ENCODE measurements around the gene CLCN5. TPM values are rescaled to one million over a fixed set of nuclear protein-coding genes. Genes with fewer than 3 reads are reported as not detected.

The CLCN5 gene
- total and polyA plus RNA-seq, 2 experiments from 2014 or later, result 11.0 to 50.6 TPM

DNA sequence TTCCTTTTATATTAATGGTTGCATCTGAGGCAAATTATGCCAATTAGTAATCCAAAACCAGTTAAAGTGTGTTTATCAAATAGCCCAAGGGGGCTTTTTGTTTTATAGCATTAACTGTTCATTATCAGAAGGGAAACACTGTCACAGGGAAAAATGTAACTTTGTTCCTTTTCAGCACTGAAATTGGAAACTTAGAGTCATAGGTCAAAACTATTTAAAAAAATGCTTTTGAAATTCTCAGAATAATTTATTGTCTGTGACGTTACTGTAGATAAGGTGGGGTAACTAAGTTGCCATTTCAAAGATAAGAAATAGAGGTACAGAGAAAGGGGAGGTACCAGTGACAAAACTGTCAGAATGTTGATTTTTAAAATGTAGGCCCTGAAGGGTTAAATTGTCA, 149.1 kb downstream of the CLCN5 start:
- Histone ChIP-seq H3K79me2 (peaks cover 3% of the 10 kb centered on the region), H3K4me2 (peak overlapping the region; percentile 25), H3K27ac (no peak overlapping the region), H3K4me3 (no peak overlapping the region), H4K20me1 (ENCODE audit: insufficient read depth, poor library complexity, severe bottlenecking) (no peaks in the 10 kb centered on the region), H3K4me1 (ENCODE audit: insufficient read depth) (peaks cover 3% of the 10 kb centered on the region), H2AFZ (no peak overlapping the region), H3K36me3 (replicated peaks; ENCODE audit: insufficient read depth, low read depth) (no peaks in the 10 kb centered on the region), H3K27me3 (no peaks in the 10 kb centered on the region), H3K9me2 (replicated peaks; ENCODE audit: insufficient read depth) (no peaks in the 10 kb centered on the region), H3K9me3 (ENCODE audit: low read depth) (no peaks in the 10 kb centered on the region)
- WGBS (ENCODE audit: low lambda C conversion rate, missing lambda C conversion rate), result 40% methylated on average over 1 of the region's 1 CpG
- TF ChIP-seq EZH2phosphoT487 (IDR thresholded peaks at IDR 0.05; ENCODE audit: low read depth, severe bottlenecking, unreplicated experiment) (no peak), EZH2 (IDR thresholded peaks at IDR 0.05; ENCODE audit: borderline replicate concordance) (no peak)
- TF ChIP-seq, protein P1, sequence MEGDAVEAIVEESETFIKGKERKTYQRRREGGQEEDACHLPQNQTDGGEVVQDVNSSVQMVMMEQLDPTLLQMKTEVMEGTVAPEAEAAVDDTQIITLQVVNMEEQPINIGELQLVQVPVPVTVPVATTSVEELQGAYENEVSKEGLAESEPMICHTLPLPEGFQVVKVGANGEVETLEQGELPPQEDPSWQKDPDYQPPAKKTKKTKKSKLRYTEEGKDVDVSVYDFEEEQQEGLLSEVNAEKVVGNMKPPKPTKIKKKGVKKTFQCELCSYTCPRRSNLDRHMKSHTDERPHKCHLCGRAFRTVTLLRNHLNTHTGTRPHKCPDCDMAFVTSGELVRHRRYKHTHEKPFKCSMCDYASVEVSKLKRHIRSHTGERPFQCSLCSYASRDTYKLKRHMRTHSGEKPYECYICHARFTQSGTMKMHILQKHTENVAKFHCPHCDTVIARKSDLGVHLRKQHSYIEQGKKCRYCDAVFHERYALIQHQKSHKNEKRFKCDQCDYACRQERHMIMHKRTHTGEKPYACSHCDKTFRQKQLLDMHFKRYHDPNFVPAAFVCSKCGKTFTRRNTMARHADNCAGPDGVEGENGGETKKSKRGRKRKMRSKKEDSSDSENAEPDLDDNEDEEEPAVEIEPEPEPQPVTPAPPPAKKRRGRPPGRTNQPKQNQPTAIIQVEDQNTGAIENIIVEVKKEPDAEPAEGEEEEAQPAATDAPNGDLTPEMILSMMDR (IDR thresholded peaks at IDR 0.05; ENCODE audit: poor library complexity), result no peak
- no peak for DNase-seq (ENCODE audit: low spot score)

- WGBS (ENCODE audit: low lambda C conversion rate, missing lambda C conversion rate), result 96% methylated on average over 1 of the region's 1 CpG
Observed at GRCh38 chrX:50072110-50072509, 149.7 kb downstream of the CLCN5 start.

DNA sequence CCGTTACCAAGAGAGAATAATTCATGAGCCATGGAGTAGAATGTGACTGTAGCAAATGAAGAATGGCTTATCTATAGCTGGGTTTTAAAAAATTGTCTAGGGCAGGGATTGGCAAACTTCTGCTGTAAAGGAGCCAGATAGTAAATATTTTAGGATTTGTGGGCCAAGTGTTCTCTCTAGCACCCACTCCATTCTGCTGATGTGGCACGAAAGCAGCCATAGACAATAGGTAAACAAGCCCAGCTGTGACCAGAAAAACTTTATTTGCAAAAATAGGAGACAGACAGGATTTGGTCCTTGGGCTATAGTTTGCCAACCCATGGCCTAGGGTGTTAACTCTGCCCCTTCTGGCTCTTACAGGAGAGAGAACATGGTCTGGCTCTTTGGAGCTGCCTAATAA, 151.2 kb downstream of the CLCN5 start:
- Histone ChIP-seq H2AFZ (no peak overlapping the region), H3K36me3 (replicated peaks; ENCODE audit: insufficient read depth, low read depth) (no peaks in the 10 kb centered on the region), H3K9me2 (replicated peaks; ENCODE audit: insufficient read depth) (no peaks in the 10 kb centered on the region), H3K9me3 (ENCODE audit: low read depth) (no peaks in the 10 kb centered on the region), H4K20me1 (ENCODE audit: insufficient read depth, poor library complexity, severe bottlenecking) (no peaks in the 10 kb centered on the region), H3K4me3 (no peak overlapping the region), H3K4me2 (no peak overlapping the region), H3K27me3 (no peaks in the 10 kb centered on the region), H3K79me2 (peaks cover 3% of the 10 kb centered on the region), H3K4me1 (ENCODE audit: insufficient read depth) (peaks cover 2% of the 10 kb centered on the region), H3K27ac (no peak overlapping the region)
- no peak for TF ChIP-seq EZH2phosphoT487 (IDR thresholded peaks at IDR 0.05; ENCODE audit: low read depth, severe bottlenecking, unreplicated experiment)
- no peak for TF ChIP-seq EZH2 (IDR thresholded peaks at IDR 0.05; ENCODE audit: borderline replicate concordance)
- TF ChIP-seq, protein P1 (IDR thresholded peaks at IDR 0.05; ENCODE audit: poor library complexity), result no peak
- no peak for DNase-seq (ENCODE audit: low spot score)
- 67% methylated on average over 2 of the region's 2 CpGs for WGBS (ENCODE audit: low lambda C conversion rate, missing lambda C conversion rate)

More at GRCh38 chrX:50072110-50072509, 149.7 kb downstream of the CLCN5 start:
- Histone ChIP-seq H4K20me1 (ENCODE audit: insufficient read depth, poor library complexity, severe bottlenecking) (no peaks in the 10 kb centered on the region), H3K36me3 (replicated peaks; ENCODE audit: insufficient read depth, low read depth) (no peaks in the 10 kb centered on the region), H2AFZ (no peak overlapping the region), H3K27me3 (no peaks in the 10 kb centered on the region), H3K27ac (no peak overlapping the region), H3K9me2 (replicated peaks; ENCODE audit: insufficient read depth) (no peaks in the 10 kb centered on the region), H3K9me3 (ENCODE audit: low read depth) (no peaks in the 10 kb centered on the region), H3K4me1 (ENCODE audit: insufficient read depth) (peaks cover 3% of the 10 kb centered on the region), H3K4me2 (no peak overlapping the region), H3K4me3 (no peak overlapping the region), H3K79me2 (peaks cover 3% of the 10 kb centered on the region)
- no peak for TF ChIP-seq EZH2 (IDR thresholded peaks at IDR 0.05; ENCODE audit: borderline replicate concordance)
- TF ChIP-seq EZH2phosphoT487 (IDR thresholded peaks at IDR 0.05; ENCODE audit: low read depth, severe bottlenecking, unreplicated experiment), result no peak
- TF ChIP-seq, protein P1 (IDR thresholded peaks at IDR 0.05; ENCODE audit: poor library complexity), result no peak
- no peak for DNase-seq (ENCODE audit: low spot score)
